ENCODE measurements around the gene RAP2A.

RAP2A gene

GRCh38 chr13:97496511-97496910 lies 62.5 kb downstream of the RAP2A start:
- no peak for DNase-seq

- DNase-seq, result no peak
Measured at GRCh38 chr13:97497400-97497799, 63.4 kb downstream of the RAP2A start.

GRCh38 chr13:97498419-97498818 lies 64.5 kb downstream of the RAP2A start:
- DNase-seq, result no peak

GRCh38 chr13:97499181-97499580 lies 65.2 kb downstream of the RAP2A start:
- DNase-seq, result no peak

GRCh38 chr13:97502181-97502580 lies 68.2 kb downstream of the RAP2A start:
- DNase-seq, result no peak

- no peak for DNase-seq
Measured at GRCh38 chr13:97502706-97503105, 68.7 kb downstream of the RAP2A start.

GRCh38 chr13:97505017-97505416 lies 71.0 kb downstream of the RAP2A start:
- DNase-seq, result no peak

- DNase-seq, result peak; percentile 5
Measured at GRCh38 chr13:97506511-97506910, 72.5 kb downstream of the RAP2A start.

- DNase-seq, result no peak
Measured at GRCh38 chr13:97512732-97513131, 78.8 kb downstream of the RAP2A start.

GRCh38 chr13:97515643-97516042 lies 81.7 kb downstream of the RAP2A start:
- no peak for DNase-seq

GRCh38 chr13:97517967-97518366 lies 84.0 kb downstream of the RAP2A start:
- DNase-seq, result no peak
